Skeletal muscle tissue (tissue), 4 donors: ENCODE results near the gene HPS1. TPM values are rescaled to one million over a fixed set of nuclear protein-coding genes. Genes with fewer than 3 reads are reported as not detected.
"Not testable (repeated sequence)": the region's sequence is repeated elsewhere in the genome, so short reads cannot be mapped to it uniquely, and the experiment has no call there.

Source experiments
- H3K27ac ChIP-seq: one replicate; pipeline ENCODE4 v1.7.0; 2013; ENCODE audit warnings: mild to moderate bottlenecking, low read depth, low read length, inconsistent platforms
- H3K27me3 ChIP-seq, 3 donors: one replicate each; pipeline ENCODE4 v1.7.0; 2013; ENCODE audit warnings: low read length in 3 of 3; ENCODE audit not compliant: control insufficient read depth in 3 of 3, insufficient read depth in 3 of 3
- H3K36me3 ChIP-seq, 3 donors: one replicate each; pipeline ENCODE4 v1.7.0; 2013; ENCODE audit warnings: low read length in 3 of 3; ENCODE audit not compliant: control insufficient read depth in 3 of 3, insufficient read depth in 3 of 3
- H3K4me1 ChIP-seq, 3 donors: one replicate each; pipeline ENCODE4 v1.7.0; 2013; ENCODE audit warnings: low read length in 3 of 3, mild to moderate bottlenecking in 3 of 3; ENCODE audit not compliant: control insufficient read depth in 3 of 3, insufficient read depth in 3 of 3
- H3K4me3 ChIP-seq, 3 donors: one replicate each; pipeline ENCODE4 v1.7.0; 2013; ENCODE audit warnings: low read length in 3 of 3
- H3K9ac ChIP-seq, 3 donors: one replicate each; pipeline ENCODE4 v1.7.0; 2013; ENCODE audit warnings: low read length in 3 of 3, mild to moderate bottlenecking in 3 of 3, moderate library complexity in 2 of 3, low read depth in 1 of 3
- H3K9me3 ChIP-seq, 3 donors: one replicate each; pipeline ENCODE4 v1.7.0; 2013; ENCODE audit warnings: low read length in 3 of 3; ENCODE audit not compliant: control insufficient read depth in 3 of 3
- total RNA-seq: library from RNA; depleted of rRNA; stranded (reverse); fragments of >200 nt; gene quantifications from one replicate; pipeline ENCODE4 v1.2.3, GENCODE V29; 2014
- donor health status: Osteomylitis.

HPS1 gene
- total RNA-seq, 1 donor from 2014 or later: 8.9 TPM

- no peaks in the 10 kb centered on the region for H3K27me3 ChIP-seq
- H3K27ac ChIP-seq: no peak overlapping the region
- H3K4me1 ChIP-seq: peaks cover 8 to 14% (median 13%) of the 10 kb centered on the region in 3 donors
- H3K36me3 ChIP-seq: peaks cover 10 to 12% (median 12%) of the 10 kb centered on the region in 3 donors
- no peak overlapping the region for H3K4me3 ChIP-seq
- H3K9ac ChIP-seq: no peak overlapping the region
- H3K9me3 ChIP-seq: no peaks in the 10 kb centered on the region
These were observed 51.8 kb downstream of the HPS1 start for GRCh38 chr10:98394851-98395440.

GRCh38 chr10:98391578-98391991 lies 55.1 kb downstream of the HPS1 start:
- Histone ChIP-seq H3K27me3 (no peaks in the 10 kb centered on the region), H3K4me1 (peaks cover 8 to 18% (median 13%) of the 10 kb centered on the region in 3 donors), H3K36me3 (peaks cover 6 to 16% (median 10%) of the 10 kb centered on the region in 3 donors), H3K27ac (no peak overlapping the region), H3K9me3 (no peaks in the 10 kb centered on the region), H3K9ac (no peak overlapping the region), H3K4me3 (no peak overlapping the region)

GRCh38 chr10:98391065-98391464 lies 55.7 kb downstream of the HPS1 start:
- Histone ChIP-seq H3K9me3 (no peaks in the 10 kb centered on the region), H3K27ac (no peak overlapping the region), H3K9ac (no peak overlapping the region), H3K36me3 (peaks cover 6 to 14% (median 10%) of the 10 kb centered on the region in 3 donors), H3K4me3 (no peak overlapping the region), H3K4me1 (peaks cover 8 to 18% (median 13%) of the 10 kb centered on the region in 3 donors), H3K27me3 (no peaks in the 10 kb centered on the region)

- Histone ChIP-seq H3K36me3 (peaks cover 10 to 15% (median 13%) of the 10 kb centered on the region in 3 donors), H3K4me3 (no peak overlapping the region), H3K9me3 (no peaks in the 10 kb centered on the region), H3K27ac (no peak overlapping the region), H3K4me1 (peaks cover 8 to 18% (median 13%) of the 10 kb centered on the region in 3 donors), H3K9ac (no peak overlapping the region), H3K27me3 (no peaks in the 10 kb centered on the region)
These were observed 56.3 kb downstream of the HPS1 start for GRCh38 chr10:98390406-98390805.

GRCh38 chr10:98389398-98389797 lies 57.3 kb downstream of the HPS1 start:
- Histone ChIP-seq H3K27ac (no peak overlapping the region), H3K36me3 (peaks cover 6 to 11% (median 9%) of the 10 kb centered on the region in 3 donors), H3K4me1 (peaks cover 8 to 18% (median 13%) of the 10 kb centered on the region in 3 donors), H3K9ac (no peak overlapping the region), H3K27me3 (no peaks in the 10 kb centered on the region), H3K4me3 (no peak overlapping the region), H3K9me3 (no peaks in the 10 kb centered on the region)

DNA sequence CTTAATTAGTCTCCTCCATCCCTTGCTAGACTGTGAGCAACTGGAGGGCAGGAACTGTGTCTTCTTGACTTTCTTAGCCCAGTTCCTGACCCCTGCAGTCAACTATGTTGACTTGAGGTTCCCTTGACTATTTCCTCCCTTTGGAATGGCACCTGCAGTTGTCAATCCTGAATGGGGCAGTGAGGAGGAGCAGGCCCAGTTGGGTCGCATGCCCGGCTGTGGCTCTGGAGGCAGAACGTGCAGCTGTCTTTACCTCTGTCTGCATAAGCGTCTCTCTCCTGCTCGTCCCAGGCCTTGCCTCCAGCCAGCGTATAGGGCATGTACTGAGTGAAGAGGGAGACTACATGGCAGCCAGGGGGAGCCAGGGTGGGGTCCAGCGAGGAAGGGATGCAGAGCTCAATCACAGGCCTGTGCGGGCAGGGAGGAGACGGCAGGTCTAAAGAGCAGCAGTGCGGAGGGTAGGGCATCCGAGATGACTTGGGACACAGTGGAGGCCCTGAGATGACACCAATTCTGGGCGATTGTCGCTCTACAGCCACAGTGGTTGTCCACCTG lies 58.6 kb downstream of the HPS1 start:
- H3K27ac ChIP-seq: no peak overlapping the region
- no peaks in the 10 kb centered on the region for H3K9me3 ChIP-seq
- no peak overlapping the region for H3K4me3 ChIP-seq
- no peaks in the 10 kb centered on the region for H3K27me3 ChIP-seq
- no peak overlapping the region for H3K9ac ChIP-seq
- H3K36me3 ChIP-seq: peaks cover 6 to 10% (median 9%) of the 10 kb centered on the region in 3 donors
- H3K4me1 ChIP-seq: peaks cover 8 to 18% (median 11%) of the 10 kb centered on the region in 3 donors

GRCh38 chr10:98384531-98385133 lies 62.1 kb downstream of the HPS1 start:
- H3K36me3 ChIP-seq: peaks cover 12 to 13% (median 13%) of the 10 kb centered on the region in 3 donors

GRCh38 chr10:98383869-98384268 lies 62.9 kb downstream of the HPS1 start:
- Histone ChIP-seq H3K9ac (no peak overlapping the region), H3K27me3 (no peaks in the 10 kb centered on the region), H3K27ac (no peak overlapping the region), H3K9me3 (no peaks in the 10 kb centered on the region), H3K36me3 (peaks cover 12 to 13% (median 13%) of the 10 kb centered on the region in 3 donors), H3K4me3 (no peak overlapping the region), H3K4me1 (peaks cover 0 to 4% (median 0%) of the 10 kb centered on the region in 3 donors)

More at GRCh38 chr10:98384531-98385133, 62.1 kb downstream of the HPS1 start:
- H3K9me3 ChIP-seq: no peaks in the 10 kb centered on the region
- H3K9ac ChIP-seq: no peak overlapping the region
- peaks cover 0 to 4% (median 0%) of the 10 kb centered on the region in 3 donors for H3K4me1 ChIP-seq
- no peak overlapping the region for H3K27ac ChIP-seq
- H3K27me3 ChIP-seq: no peaks in the 10 kb centered on the region
- H3K4me3 ChIP-seq: no peak overlapping the region

- not testable (repeated sequence) for H3K4me3 ChIP-seq, H3K9ac ChIP-seq, H3K27ac ChIP-seq, H3K4me1 ChIP-seq, H3K9me3 ChIP-seq, H3K27me3 ChIP-seq
- H3K36me3 ChIP-seq: peaks cover 12 to 13% (median 13%) of the 10 kb centered on the region in 3 donors
These were observed 63.5 kb downstream of the HPS1 start for GRCh38 chr10:98383134-98383667.

GRCh38 chr10:98382691-98383101 lies 64.0 kb downstream of the HPS1 start:
- Histone ChIP-seq H3K9ac (no peak overlapping the region), H3K9me3 (no peaks in the 10 kb centered on the region), H3K4me1 (no peaks in the 10 kb centered on the region), H3K4me3 (no peak overlapping the region), H3K36me3 (peaks cover 12 to 13% (median 13%) of the 10 kb centered on the region in 3 donors), H3K27ac (no peak overlapping the region), H3K27me3 (no peaks in the 10 kb centered on the region)
